K562 (cell line): Measurements from ENCODE around the gene ANKH. TPM values are rescaled to one million over a fixed set of nuclear protein-coding genes. Genes with fewer than 3 reads are reported as not detected.

Experiments
- ATAC-seq: fragments of 200-7000 bp; cut with Tn5 transposase; 3 replicates; pipeline ENCODE4 v1.9.1; 2020; ENCODE audit warnings: moderate library complexity
- BruUV-seq: library from RNA; stranded (reverse); fragments of 400-500 nt; replicated peaks from 2 replicates; lab custom pipeline; 2021; lab: Mats Ljungman, UMichigan
- CTCF ChIA-PET: fragments of 300-600 bp; formaldehyde crosslinking; extraction: SDS; loops from one replicate; lab custom pipeline; 2021; ENCODE audit warnings: low intra/inter-chr PET ratio; lab: Yijun Ruan, JAX
- POLR2A ChIA-PET: fragments of 300-600, 350-650 bp; sonication (Branson Sonifier 250); formaldehyde crosslinking; extraction: SDS; loops from one replicate; lab custom pipeline; 2021; ENCODE audit warnings: antibody characterized with exemption, inconsistent platforms; lab: Yijun Ruan, JAX
- DNase-seq, 4 experiments: peaks; one replicate each; pipeline versions ENCODE4 v3.0.0 to v3.0.0-alpha.2; 2011 to 2018; ENCODE audit warnings: low spot score in 3 of 4, mixed read lengths in 3 of 4; ENCODE audit errors: extremely low read depth in 1 of 4
- FAIRE-seq: peaks from 2 replicates; lab custom pipeline; 2011; peaks lifted over from hg19 to GRCh38; lab: Jason Lieb, UNC
- H2AFZ ChIP-seq: 2 replicates; pipeline ENCODE4 v1.6.0; 2011; ENCODE audit warnings: low read depth, low read length, control low read depth, inconsistent platforms
- H3K27ac ChIP-seq: fragments of 200-600 bp; 3 replicates; pipeline ENCODE4 v1.8.0; 2011; ENCODE audit warnings: low read depth, mild to moderate bottlenecking, control low read depth, inconsistent platforms, low read length, moderate library complexity, mixed read lengths; ENCODE audit errors: extremely low read depth
- H3K27me3 ChIP-seq, 2 experiments: fragments of 300-600 bp in 1 of 2; 2 replicates in 1 of 2; 3 replicates in 1 of 2; pipeline versions ENCODE4 v1.6.0 to v1.8.0; 2011; ENCODE audit warnings: inconsistent platforms in 2 of 2, low read length in 2 of 2, mild to moderate bottlenecking in 1 of 2, mixed read lengths in 1 of 2, moderate library complexity in 1 of 2; ENCODE audit not compliant: control insufficient read depth in 2 of 2, insufficient read depth in 2 of 2
- H3K36me3 ChIP-seq: fragments of 300-600 bp; 3 replicates; pipeline ENCODE4 v1.8.0; 2011; ENCODE audit warnings: mild to moderate bottlenecking, low read length, inconsistent platforms; ENCODE audit not compliant: control insufficient read depth, insufficient read depth
- H3K4me1 ChIP-seq, 2 experiments: fragments of 200-600 bp in 1 of 2; replicated peaks in 1 of 2; 2 replicates in 1 of 2; 3 replicates in 1 of 2; pipeline versions ENCODE4 v1.5.1 to v1.8.0; 2011; ENCODE audit warnings: inconsistent platforms in 2 of 2, low read length in 2 of 2, mild to moderate bottlenecking in 1 of 2, mixed read lengths in 1 of 2, moderate library complexity in 1 of 2; ENCODE audit not compliant: control insufficient read depth in 2 of 2, insufficient read depth in 2 of 2
- H3K4me2 ChIP-seq: 2 replicates; pipeline ENCODE4 v1.6.1; 2011; ENCODE audit warnings: low read length, control low read depth, inconsistent platforms, mixed read lengths; ENCODE audit not compliant: insufficient read depth
- H3K4me3 ChIP-seq: fragments of 200-600 bp; sonication (generic), shearing (Covaris generic); 2 replicates; pipeline ENCODE4 v1.5.1; 2016; ENCODE audit warnings: control low read depth, inconsistent platforms
- H3K79me2 ChIP-seq: fragments of 200-600 bp; 3 replicates; pipeline ENCODE4 v1.8.0; 2011; ENCODE audit warnings: low read length, inconsistent platforms; ENCODE audit not compliant: control insufficient read depth, insufficient read depth
- H3K9ac ChIP-seq, 2 experiments: 2 replicates each; pipeline versions ENCODE4 v1.6.0 to v1.6.1; 2011; ENCODE audit warnings: low read depth in 2 of 2, low read length in 2 of 2, control low read depth in 1 of 2, inconsistent platforms in 1 of 2, mild to moderate bottlenecking in 1 of 2, mixed read lengths in 1 of 2; ENCODE audit not compliant: insufficient read depth in 1 of 2
- H3K9me1 ChIP-seq: one replicate; pipeline ENCODE4 v1.6.0; 2011; ENCODE audit warnings: inconsistent platforms, mild to moderate bottlenecking, low read length, moderate library complexity; ENCODE audit not compliant: control insufficient read depth, insufficient read depth
- H3K9me3 ChIP-seq: replicated peaks from 2 replicates; pipeline ENCODE4 v1.5.1; 2011; ENCODE audit warnings: low read depth, low read length, inconsistent platforms; ENCODE audit not compliant: control insufficient read depth, insufficient read depth
- H4K20me1 ChIP-seq: replicated peaks from 2 replicates; pipeline ENCODE4 v1.6.1; 2011; ENCODE audit warnings: low read length, inconsistent platforms, mixed read lengths; ENCODE audit not compliant: control insufficient read depth, insufficient read depth
- ELF2 ChIP-seq: fragments of 250-450 bp; sonication (Bioruptor Pico); IDR thresholded peaks from 2 replicates; pipeline ENCODE4 v1.5.0; 2021; ENCODE audit warnings: mild to moderate bottlenecking
- MAFK ChIP-seq: IDR thresholded peaks from 2 replicates; pipeline ENCODE4 v1.6.1; 2011; ENCODE audit warnings: low read length, improper control_type of control experiment
- ZC3H8 ChIP-seq: fragments of 450-650 bp; IDR thresholded peaks from 2 replicates; pipeline ENCODE4 v1.6.1; 2017
- WGBS: fragments of 100-300 bp; shearing (Covaris generic); methylation state at CpG from one replicate; pipeline ENCODE4 v1.1.6; 2016; ENCODE audit warnings: low coverage, mixed read lengths; ENCODE audit not compliant: insufficient coverage; ENCODE audit errors: missing lambda C conversion rate; 5-methylcytosine and 5-hydroxymethylcytosine counted together
- in situ Hi-C: fragments of 300-500 bp; cut with MboI; formaldehyde crosslinking; loops from 4 replicates; pipeline ENCODE4 v1.15.0; 2018; ENCODE audit warnings: inconsistent platforms, mixed read lengths
- intact Hi-C: fragments of 100-400 bp; cut with micrococcal nuclease; formaldehyde crosslinking; loops from 2 replicates; pipeline ENCODE4 v1.14.2; 2022
- polyA plus RNA-seq, 8 experiments: library from polyadenylated mRNA; depleted of rRNA in 4 of 8; stranded (reverse) in 5 of 8; unstranded in 3 of 8; fragments of >200 nt; fragmentation: Nextera tagmentation in 2 of 8; fragmentation: Illumina TruSeq in 1 of 8; extraction: Ambion mirVana in 2 of 8; extraction: Trizol in 1 of 8; gene quantifications; 2 replicates each; pipeline versions ENCODE4 v1.2.1 to v1.2.3, GENCODE V29; 2011 to 2014; ENCODE audit warnings: inconsistent platforms in 1 of 8, missing spikeins in 1 of 8
- total RNA-seq, 7 experiments: library from RNA; depleted of rRNA in 6 of 7; stranded (reverse); fragments of >200 nt in 6 of 7; fragmentation: Illumina TruSeq in 2 of 7; extraction: Trizol in 2 of 7; gene quantifications; 2 replicates each; pipeline versions ENCODE4 v1.2.1 to v1.2.3, GENCODE V29; 2011 to 2021; ENCODE audit warnings: low replicate concordance in 1 of 7

Gene ANKH
- total and polyA plus RNA-seq, 9 of the 15 experiments (the other 6 are each of a cell fraction or from before 2014, with no cell fraction given), result 0.79 to 12.2 (median 4.5) TPM

DNA sequence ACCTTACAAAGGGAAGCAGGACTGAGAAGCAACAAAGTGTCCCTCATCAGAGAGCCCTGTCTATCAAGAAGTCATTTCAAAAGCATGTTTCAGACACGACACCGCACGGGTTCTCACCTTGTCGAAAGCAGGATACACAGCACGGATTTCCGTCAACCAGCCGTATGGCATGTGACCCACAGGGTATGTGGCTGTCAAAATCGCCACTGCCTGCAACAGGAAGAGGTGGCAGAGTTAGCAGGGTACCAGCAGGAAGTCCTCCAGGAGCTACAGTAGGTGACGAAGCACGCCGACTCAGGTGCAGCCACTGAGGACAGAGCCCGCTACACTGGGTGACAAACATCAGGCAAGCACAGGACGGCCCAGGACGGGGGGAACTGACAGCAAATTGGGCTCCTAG lies 125.8 kb downstream of the ANKH start:
- peaks cover 11 to 47% of the 10 kb centered on the region in 2 experiments for H3K27me3 ChIP-seq
- H3K36me3 ChIP-seq, result no peaks in the 10 kb centered on the region
- no peak overlapping the region for H3K9ac ChIP-seq
- 12% methylated on average over 14 of the region's 14 CpGs for WGBS
- no peak overlapping the region for H3K4me3 ChIP-seq
- ATAC-seq (no peak), FAIRE-seq (no peak), DNase-seq (no peak)
- no peaks in the 10 kb centered on the region for H3K4me1 ChIP-seq
- no peaks in the 10 kb centered on the region for H4K20me1 ChIP-seq
- POLR2A ChIA-PET, result interaction anchor here (0.6 kb wide), 1 partner anchor 261 kb away, joined by 3 read pairs; no protein-coding TSS in a partner anchor
- no TSS peak for BruUV-seq
- H2AFZ ChIP-seq, result no peak overlapping the region
- intact Hi-C loops, result no loop called here
- no peaks in the 10 kb centered on the region for H3K9me3 ChIP-seq
- in situ Hi-C loops, result no loop called here
- H3K4me2 ChIP-seq, result no peak overlapping the region
- H3K79me2 ChIP-seq, result no peaks in the 10 kb centered on the region
- H3K27ac ChIP-seq, result no peak overlapping the region
- TF ChIP-seq MAFK (no peak), ZC3H8 (no peak)
- TF ChIP-seq, all 486 proteins: peak for 0
- H3K9me1 ChIP-seq, result no peaks in the 10 kb centered on the region
- CTCF ChIA-PET, result no interaction called here

DNA sequence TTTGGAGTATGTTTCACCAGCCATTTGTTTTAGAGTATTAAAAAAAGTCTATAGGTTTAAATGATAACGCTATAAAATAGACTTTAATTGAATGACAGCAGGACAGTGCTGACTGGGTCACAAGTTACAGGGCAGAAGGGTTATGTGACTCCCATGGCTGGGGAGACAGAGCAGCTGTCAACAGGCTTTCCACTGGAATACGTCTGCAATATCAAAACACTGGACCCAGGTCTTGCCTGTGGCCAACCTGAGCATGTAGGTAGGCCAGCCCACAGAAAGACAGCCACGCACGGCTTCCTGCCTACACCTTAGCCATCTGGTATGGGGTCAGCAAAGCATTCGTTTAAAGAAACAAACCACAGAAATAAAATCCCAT lies 126.4 kb downstream of the ANKH start:
- in situ Hi-C loops (no loop called here), intact Hi-C loops (no loop called here)
- POLR2A ChIA-PET, result interaction anchor here (0.6 kb wide), 1 partner anchor 262 kb away, joined by 3 read pairs; no protein-coding TSS in a partner anchor
- Histone ChIP-seq H3K4me2 (no peak overlapping the region), H3K9ac (no peak overlapping the region), H3K4me3 (no peak overlapping the region), H4K20me1 (no peaks in the 10 kb centered on the region), H3K9me3 (no peaks in the 10 kb centered on the region), H2AFZ (no peak overlapping the region), H3K4me1 (no peaks in the 10 kb centered on the region), H3K27ac (no peak overlapping the region), H3K79me2 (no peaks in the 10 kb centered on the region), H3K9me1 (no peaks in the 10 kb centered on the region), H3K36me3 (no peaks in the 10 kb centered on the region), H3K27me3 (peaks cover 11 to 47% of the 10 kb centered on the region in 2 experiments)
- CTCF ChIA-PET, result no interaction called here
- 5% methylated on average over 5 of the region's 5 CpGs for WGBS
- no peak for FAIRE-seq
- BruUV-seq, result no TSS peak
- TF ChIP-seq ELF2 (CRISPR knock-in tag), result no peak
- ATAC-seq, result no peak
- no peak for DNase-seq
